ENCODE results near the gene SNX18.
"Not testable (repeated sequence)": the region's sequence is repeated elsewhere in the genome, so short reads cannot be mapped to it uniquely, and the experiment has no call there.

SNX18 gene

GRCh38 chr5:54518818-54519508, 1.4 kb downstream of the SNX18 start:
- DNase-seq (ENCODE audit: low read depth in 2 of 2): no peak

- no peak for DNase-seq (ENCODE audit: low read depth in 2 of 2)
Observed at GRCh38 chr5:54519509-54519876, 1.9 kb downstream of the SNX18 start.

- DNase-seq (ENCODE audit: low read depth in 2 of 2): no peak
Observed at GRCh38 chr5:54520438-54520846, 2.9 kb downstream of the SNX18 start.

- DNase-seq (ENCODE audit: low read depth in 2 of 2): no peak
Observed at GRCh38 chr5:54520940-54521339, 3.4 kb downstream of the SNX18 start.

GRCh38 chr5:54521856-54522479, 4.4 kb downstream of the SNX18 start:
- DNase-seq (ENCODE audit: low read depth in 2 of 2): no peak

- DNase-seq (ENCODE audit: low read depth in 2 of 2): no peak
Observed at GRCh38 chr5:54523534-54523933, 6.0 kb downstream of the SNX18 start.

GRCh38 chr5:54524082-54524481, 6.5 kb downstream of the SNX18 start:
- no peak for DNase-seq (ENCODE audit: low read depth in 2 of 2)

GRCh38 chr5:54524704-54525103, 7.1 kb downstream of the SNX18 start:
- DNase-seq (ENCODE audit: low read depth in 2 of 2): no peak

- no peak for DNase-seq (ENCODE audit: low read depth in 2 of 2)
Observed at GRCh38 chr5:54525261-54525660, 7.7 kb downstream of the SNX18 start.

GRCh38 chr5:54525692-54526091, 8.1 kb downstream of the SNX18 start:
- DNase-seq (ENCODE audit: low read depth in 2 of 2): no peak

GRCh38 chr5:54526604-54527288, 9.2 kb downstream of the SNX18 start:
- no peak for DNase-seq (ENCODE audit: low read depth in 2 of 2)

GRCh38 chr5:54528633-54529209, 11.2 kb downstream of the SNX18 start:
- DNase-seq (ENCODE audit: low read depth in 2 of 2): no peak

GRCh38 chr5:54529565-54529964, 12.0 kb downstream of the SNX18 start:
- DNase-seq (ENCODE audit: low read depth in 2 of 2): no peak

- DNase-seq (ENCODE audit: low read depth in 2 of 2): no peak
Observed at GRCh38 chr5:54531546-54531945, 14.0 kb downstream of the SNX18 start.

GRCh38 chr5:54533541-54534190, 16.1 kb downstream of the SNX18 start:
- DNase-seq (ENCODE audit: low read depth in 2 of 2): no peak

- no peak for DNase-seq (ENCODE audit: low read depth in 2 of 2)
Observed at GRCh38 chr5:54534191-54535004, 16.8 kb downstream of the SNX18 start.

- DNase-seq (ENCODE audit: low read depth in 2 of 2): no peak
Observed at GRCh38 chr5:54535149-54535844, 17.7 kb downstream of the SNX18 start.

- not testable (repeated sequence) for DNase-seq (ENCODE audit: low read depth in 2 of 2)
Observed at GRCh38 chr5:54536375-54536774, 18.8 kb downstream of the SNX18 start.

- DNase-seq (ENCODE audit: low read depth in 2 of 2): not testable (repeated sequence)
Observed at GRCh38 chr5:54536861-54537260, 19.3 kb downstream of the SNX18 start.

GRCh38 chr5:54537725-54538124, 20.2 kb downstream of the SNX18 start:
- no peak for DNase-seq (ENCODE audit: low read depth in 2 of 2)

GRCh38 chr5:54538156-54538555, 20.6 kb downstream of the SNX18 start:
- DNase-seq (ENCODE audit: low read depth in 2 of 2): no peak

Data from stimulated activated CD4-positive, alpha-beta T cell treated with anti-CD3 and anti-CD28 coated beads, Interleukin-1b, Interleukin-23, amount 100 ng/mL, for 4 hours (primary cell).